Trophoblast cell (in vitro differentiated cells and primary cell): Measurements from ENCODE around the gene AKAP7.
"Not testable (repeated sequence)": the region's sequence is repeated elsewhere in the genome, so short reads cannot be mapped to it uniquely, and the experiment has no call there.

ENCODE experiments used
- DNase-seq, 2 donors: peaks; one replicate each; pipeline ENCODE4 v3.0.0-alpha.2; 2016
- H2AFZ ChIP-seq: 2 replicates; pipeline ENCODE4 v1.6.1; 2013; ENCODE audit warnings: low read length, moderate library complexity, mild to moderate bottlenecking; ENCODE audit not compliant: insufficient read depth, poor library complexity
- H2AK5ac ChIP-seq: 2 replicates; pipeline ENCODE4 v1.6.1; 2013; ENCODE audit warnings: mild to moderate bottlenecking, low read length
- H2BK120ac ChIP-seq: 2 replicates; pipeline ENCODE4 v1.6.1; 2013; ENCODE audit warnings: low read length, mild to moderate bottlenecking, moderate library complexity; ENCODE audit not compliant: insufficient read depth, poor library complexity
- H2BK12ac ChIP-seq: 2 replicates; pipeline ENCODE4 v1.6.1; 2013; ENCODE audit warnings: mild to moderate bottlenecking, low read length, moderate library complexity
- H2BK5ac ChIP-seq: 2 replicates; pipeline ENCODE4 v1.6.1; 2013; ENCODE audit warnings: low read length, low read depth, moderate library complexity, mild to moderate bottlenecking; ENCODE audit not compliant: poor library complexity
- H3K14ac ChIP-seq: 2 replicates; pipeline ENCODE4 v1.6.1; 2013; ENCODE audit warnings: mild to moderate bottlenecking, low read length
- H3K18ac ChIP-seq: 2 replicates; pipeline ENCODE4 v1.6.1; 2013; ENCODE audit warnings: mild to moderate bottlenecking, low read length
- H3K23ac ChIP-seq: 2 replicates; pipeline ENCODE4 v1.6.1; 2013; ENCODE audit warnings: low read length
- H3K27ac ChIP-seq: 2 replicates; pipeline ENCODE4 v1.5.1; 2013; ENCODE audit warnings: low read depth, mild to moderate bottlenecking, inconsistent platforms, low read length, moderate library complexity
- H3K27me3 ChIP-seq: 2 replicates; pipeline ENCODE4 v1.6.1; 2013; ENCODE audit warnings: inconsistent platforms, mild to moderate bottlenecking, low read length, moderate library complexity; ENCODE audit not compliant: insufficient read depth
- H3K36me3 ChIP-seq, 2 experiments: 1 replicate in 1 of 2; 2 replicates in 1 of 2; pipeline ENCODE4 v1.6.1; 2013; ENCODE audit warnings: low read length in 2 of 2, mild to moderate bottlenecking in 2 of 2, moderate library complexity in 1 of 2; ENCODE audit not compliant: insufficient read depth in 2 of 2, control insufficient read depth in 1 of 2
- H3K4ac ChIP-seq: 2 replicates; pipeline ENCODE4 v1.6.1; 2013; ENCODE audit warnings: low read depth, mild to moderate bottlenecking, low read length, moderate library complexity
- H3K4me1 ChIP-seq, 2 experiments: 1 replicate in 1 of 2; 2 replicates in 1 of 2; pipeline ENCODE4 v1.6.1; 2013; ENCODE audit warnings: low read length in 2 of 2, mild to moderate bottlenecking in 2 of 2, moderate library complexity in 1 of 2; ENCODE audit not compliant: insufficient read depth in 2 of 2, control insufficient read depth in 1 of 2
- H3K4me2 ChIP-seq: 2 replicates; pipeline ENCODE4 v1.6.1; 2013; ENCODE audit warnings: inconsistent platforms, mild to moderate bottlenecking, low read length, moderate library complexity
- H3K4me3 ChIP-seq: 2 replicates; pipeline ENCODE4 v1.5.1; 2013; ENCODE audit warnings: mild to moderate bottlenecking, low read depth, low read length, inconsistent platforms
- H3K79me1 ChIP-seq: one replicate; pipeline ENCODE4 v1.6.1; 2013; ENCODE audit warnings: low read length
- H3K79me2 ChIP-seq: 2 replicates; pipeline ENCODE4 v1.6.1; 2013; ENCODE audit warnings: low read length, mild to moderate bottlenecking; ENCODE audit not compliant: control insufficient read depth, insufficient read depth, poor library complexity
- H3K9ac ChIP-seq: 2 replicates; pipeline ENCODE4 v1.6.1; 2013; ENCODE audit warnings: mild to moderate bottlenecking, low read length
- H3K9me3 ChIP-seq: 2 replicates; pipeline ENCODE4 v1.6.1; 2013; ENCODE audit warnings: low read depth, mild to moderate bottlenecking, control low read depth, inconsistent platforms, low read length; ENCODE audit not compliant: insufficient read depth
- H4K12ac ChIP-seq: 2 replicates; pipeline ENCODE4 v1.6.1; 2013; ENCODE audit warnings: low read depth, mild to moderate bottlenecking, low read length, moderate library complexity
- H4K8ac ChIP-seq: 2 replicates; pipeline ENCODE4 v1.6.1; 2013; ENCODE audit warnings: low read depth, mild to moderate bottlenecking, low read length, moderate library complexity
- H4K91ac ChIP-seq: one replicate; pipeline ENCODE4 v1.6.1; 2013; ENCODE audit warnings: low read depth, mild to moderate bottlenecking, low read length, moderate library complexity
- WGBS: extraction: QIAGEN DNeasy Blood & Tissue Kit; methylation state at CpG from one replicate; pipeline ENCODE4 v1.1.7; 2013; ENCODE audit warnings: missing lambda C conversion rate; ENCODE audit not compliant: insufficient read length, insufficient coverage; ENCODE audit errors: extremely low coverage; 5-methylcytosine and 5-hydroxymethylcytosine counted together

Gene AKAP7

DNA sequence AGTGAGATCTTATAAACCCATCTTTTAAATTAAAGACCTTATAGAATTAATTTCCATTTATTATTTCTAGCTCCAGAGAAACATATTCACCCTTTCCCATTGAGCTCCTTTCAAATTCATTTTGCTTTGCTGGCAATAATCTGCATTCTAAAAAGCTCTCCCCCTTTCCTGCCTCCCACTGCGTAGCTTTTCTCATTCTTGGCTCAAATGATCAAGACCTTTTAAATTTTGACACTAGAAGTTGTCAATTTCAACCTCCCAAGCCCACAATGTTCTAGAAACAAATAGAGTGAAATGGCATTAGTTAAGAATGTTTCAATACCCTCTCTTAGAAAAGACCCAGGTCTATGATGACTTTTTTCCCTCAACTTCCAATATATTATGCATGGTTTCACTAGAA is 186.9 kb downstream of the AKAP7 start:
- DNase-seq: no peak

DNA sequence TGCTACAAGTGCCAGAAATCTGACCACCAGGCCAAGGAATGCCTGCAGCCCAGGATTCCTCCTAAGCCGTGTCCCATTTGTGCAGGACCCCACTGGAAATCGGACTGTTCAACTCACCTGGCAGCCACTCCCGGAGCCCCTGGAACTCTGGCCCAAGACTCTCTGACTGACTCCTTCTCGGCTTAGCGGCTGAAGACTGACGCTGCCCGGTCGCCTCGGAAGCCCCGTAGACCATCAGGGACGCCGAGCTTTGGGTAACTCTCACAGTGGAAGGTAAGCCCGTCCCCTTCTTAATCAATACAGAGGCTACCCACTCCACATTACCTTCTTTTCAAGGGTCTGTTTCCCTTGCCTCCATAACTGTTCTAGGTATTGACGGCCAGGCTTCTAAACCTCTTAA is 190.4 kb downstream of the AKAP7 start:
- not testable (repeated sequence) for H3K4me1 ChIP-seq, H2BK12ac ChIP-seq, H3K27me3 ChIP-seq, H3K18ac ChIP-seq, H4K8ac ChIP-seq, H3K14ac ChIP-seq, H2AK5ac ChIP-seq, H4K91ac ChIP-seq, H3K79me2 ChIP-seq, DNase-seq, H3K79me1 ChIP-seq, H3K36me3 ChIP-seq, H3K4me2 ChIP-seq, H2BK5ac ChIP-seq, H3K9me3 ChIP-seq, H3K9ac ChIP-seq, H2AFZ ChIP-seq, H3K27ac ChIP-seq, H3K4ac ChIP-seq, H2BK120ac ChIP-seq, H4K12ac ChIP-seq, H3K4me3 ChIP-seq, H3K23ac ChIP-seq
- no CpG with 5 or more reads among the region's 14 CpGs for WGBS

More for the DNA sequence above, 186.9 kb downstream of the AKAP7 start:
- H3K79me2 ChIP-seq: no peaks in the 10 kb centered on the region
- no peak overlapping the region for H4K91ac ChIP-seq
- H3K9me3 ChIP-seq: no peaks in the 10 kb centered on the region
- no peak overlapping the region for H2BK12ac ChIP-seq
- H2AFZ ChIP-seq: no peak overlapping the region
- peaks cover 0 to 3% of the 10 kb centered on the region in 2 experiments for H3K4me1 ChIP-seq
- no peak overlapping the region for H2BK120ac ChIP-seq
- no peaks in the 10 kb centered on the region for H3K36me3 ChIP-seq
- no peak overlapping the region for H3K14ac ChIP-seq
- no peak overlapping the region for H3K27ac ChIP-seq
- no peak overlapping the region for H3K18ac ChIP-seq
- no peak overlapping the region for H2AK5ac ChIP-seq
- H3K23ac ChIP-seq: no peak overlapping the region
- H3K27me3 ChIP-seq: no peaks in the 10 kb centered on the region
- no peak overlapping the region for H2BK5ac ChIP-seq
- WGBS: no CpG with 5 or more reads among the region's 1 CpG
- no peak overlapping the region for H4K8ac ChIP-seq
- no peak overlapping the region for H3K9ac ChIP-seq
- no peak overlapping the region for H4K12ac ChIP-seq
- no peaks in the 10 kb centered on the region for H3K79me1 ChIP-seq
- H3K4ac ChIP-seq: no peak overlapping the region
- no peak overlapping the region for H3K4me3 ChIP-seq
- no peak overlapping the region for H3K4me2 ChIP-seq

DNA sequence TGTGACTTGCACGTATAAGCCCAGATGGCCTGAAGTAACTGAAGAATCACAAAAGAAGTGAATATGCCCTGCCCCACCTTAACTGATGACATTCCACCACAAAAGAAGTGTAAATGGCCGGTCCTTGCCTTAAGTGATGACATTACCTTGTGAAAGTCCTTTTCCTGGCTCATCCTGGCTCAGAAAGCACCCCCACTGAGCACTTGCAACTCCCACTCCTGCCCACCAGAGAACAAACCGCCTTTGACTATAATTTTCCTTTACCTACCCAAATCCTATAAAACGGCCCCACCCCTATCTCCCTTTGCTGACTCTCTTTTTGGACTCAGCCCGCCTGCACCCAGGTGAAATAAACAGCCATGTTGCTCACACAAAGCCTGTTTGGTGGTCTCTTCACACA is 193.5 kb downstream of the AKAP7 start:
- not testable (repeated sequence) for H3K4me1 ChIP-seq, H2AFZ ChIP-seq, H3K4me3 ChIP-seq, H4K91ac ChIP-seq, H3K14ac ChIP-seq, H3K4me2 ChIP-seq, DNase-seq, H3K79me1 ChIP-seq, H3K4ac ChIP-seq, H2BK5ac ChIP-seq, H3K18ac ChIP-seq, H3K79me2 ChIP-seq, H3K9me3 ChIP-seq, H3K23ac ChIP-seq, H3K27me3 ChIP-seq, H2BK120ac ChIP-seq, H4K12ac ChIP-seq, H3K27ac ChIP-seq, H3K9ac ChIP-seq, H3K36me3 ChIP-seq, H2AK5ac ChIP-seq, H4K8ac ChIP-seq, H2BK12ac ChIP-seq
- no CpG with 5 or more reads among the region's 5 CpGs for WGBS

DNA sequence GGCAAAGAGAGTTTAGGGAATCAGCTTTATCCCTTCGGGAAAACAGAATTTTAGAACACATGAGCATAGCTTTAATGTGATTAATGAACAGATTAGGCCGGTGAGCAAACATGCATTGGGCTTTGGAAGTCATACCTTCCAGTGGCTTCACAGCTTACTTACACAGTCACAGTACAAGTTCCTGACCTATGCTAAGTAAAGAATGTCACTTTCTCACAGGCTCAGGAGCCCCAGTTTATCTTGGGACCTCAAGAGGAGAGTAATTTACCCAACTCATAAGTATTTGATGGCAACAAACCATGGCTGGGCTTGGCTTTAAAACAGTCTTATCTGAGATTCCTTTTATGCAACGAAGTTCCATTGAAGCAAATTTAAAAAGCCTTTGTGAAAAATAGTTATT is 195.9 kb downstream of the AKAP7 start:
- Histone ChIP-seq H3K4me1 (no peaks in the 10 kb centered on the region), H2AK5ac (no peak overlapping the region), H2AFZ (no peak overlapping the region), H2BK12ac (no peak overlapping the region), H3K9me3 (no peaks in the 10 kb centered on the region), H3K23ac (no peak overlapping the region), H3K79me2 (no peaks in the 10 kb centered on the region), H3K27me3 (no peaks in the 10 kb centered on the region), H3K9ac (no peak overlapping the region), H3K4me2 (no peak overlapping the region), H2BK120ac (no peak overlapping the region), H4K91ac (no peak overlapping the region), H3K4me3 (no peak overlapping the region), H4K8ac (no peak overlapping the region), H2BK5ac (no peak overlapping the region), H3K36me3 (no peaks in the 10 kb centered on the region), H3K27ac (no peak overlapping the region), H4K12ac (no peak overlapping the region), H3K18ac (no peak overlapping the region), H3K79me1 (no peaks in the 10 kb centered on the region), H3K14ac (no peak overlapping the region), H3K4ac (no peak overlapping the region)
- DNase-seq: no peak
- WGBS: no CpG with 5 or more reads among the region's 3 CpGs
